Choroid plexus epithelial cell (primary cell): ENCODE results near the gene CACNG1.

Experiments used
- DNase-seq: peaks from one replicate; pipeline ENCODE4 v3.0.0-alpha.2; 2010; ENCODE audit warnings: low read depth
- H3K4me3 ChIP-seq: 2 replicates; pipeline ENCODE4 v1.5.1; 2011; ENCODE audit warnings: low read depth, mild to moderate bottlenecking, control low read depth, low read length, moderate library complexity
- CTCF ChIP-seq: conservative IDR thresholded peaks from 2 replicates; pipeline ENCODE4 v1.5.1; 2011; ENCODE audit warnings: low read depth, mild to moderate bottlenecking, control low read depth, inconsistent platforms, low read length, moderate library complexity

CACNG1 gene

GRCh38 chr17:67024736-67025135 is 19.6 kb upstream of the CACNG1 start:
- H3K4me3 ChIP-seq: no peak overlapping the region

GRCh38 chr17:67025216-67025792 is 19.1 kb upstream of the CACNG1 start:
- DNase-seq: no peak
- TF ChIP-seq CTCF: no peak
- no peak overlapping the region for H3K4me3 ChIP-seq

More at GRCh38 chr17:67024736-67025135, 19.6 kb upstream of the CACNG1 start:
- no peak for DNase-seq
- TF ChIP-seq CTCF: no peak

GRCh38 chr17:67026341-67026740 is 18.0 kb upstream of the CACNG1 start:
- H3K4me3 ChIP-seq: no peak overlapping the region
- DNase-seq: peak; percentile 8
- no peak for TF ChIP-seq CTCF

GRCh38 chr17:67027031-67027628 is 17.2 kb upstream of the CACNG1 start:
- no peak for TF ChIP-seq CTCF
- peak; percentile 6 for DNase-seq
- no peak overlapping the region for H3K4me3 ChIP-seq

- TF ChIP-seq CTCF: no peak
- no peak for DNase-seq
- no peak overlapping the region for H3K4me3 ChIP-seq
Observed at GRCh38 chr17:67030641-67031040, 13.7 kb upstream of the CACNG1 start.

- H3K4me3 ChIP-seq: no peak overlapping the region
- TF ChIP-seq CTCF: no peak
- DNase-seq: no peak
Observed at GRCh38 chr17:67032382-67032781, 12.0 kb upstream of the CACNG1 start.

GRCh38 chr17:67032985-67033384 is 11.4 kb upstream of the CACNG1 start:
- no peak for TF ChIP-seq CTCF
- DNase-seq: no peak
- no peak overlapping the region for H3K4me3 ChIP-seq
